T-helper 1 cell (primary cell): Measurements from ENCODE around the gene MAP2K1.

ENCODE experiments used
- DNase-seq, 5 donors: peaks; one replicate each; pipeline ENCODE4 v3.0.0-alpha.2; 2012 to 2020

MAP2K1 gene

GRCh38 chr15:66394472-66394871, 7.8 kb downstream of the MAP2K1 start:
- no peak for DNase-seq

- DNase-seq: no peak
These were observed 8.2 kb downstream of the MAP2K1 start for GRCh38 chr15:66394915-66395314.

GRCh38 chr15:66399276-66399675, 12.6 kb downstream of the MAP2K1 start:
- DNase-seq: no peak

GRCh38 chr15:66400351-66400774, 13.7 kb downstream of the MAP2K1 start:
- DNase-seq: no peak

- DNase-seq: peak in 1 of 5 donors; percentile 20
These were observed 14.7 kb downstream of the MAP2K1 start for GRCh38 chr15:66401130-66402021.

- DNase-seq: no peak
These were observed 16.1 kb downstream of the MAP2K1 start for GRCh38 chr15:66402761-66403284.

- DNase-seq: no peak
These were observed 16.6 kb downstream of the MAP2K1 start for GRCh38 chr15:66403323-66403722.

- DNase-seq: no peak
These were observed 17.4 kb downstream of the MAP2K1 start for GRCh38 chr15:66404122-66404521.

- DNase-seq: no peak
These were observed 17.8 kb downstream of the MAP2K1 start for GRCh38 chr15:66404532-66404931.

GRCh38 chr15:66405007-66405406, 18.3 kb downstream of the MAP2K1 start:
- no peak for DNase-seq

GRCh38 chr15:66405615-66406014, 18.9 kb downstream of the MAP2K1 start:
- DNase-seq: no peak

GRCh38 chr15:66408254-66408653, 21.5 kb downstream of the MAP2K1 start:
- no peak for DNase-seq

GRCh38 chr15:66408675-66409282, 22.1 kb downstream of the MAP2K1 start:
- DNase-seq: no peak

GRCh38 chr15:66409565-66410108, 22.9 kb downstream of the MAP2K1 start:
- no peak for DNase-seq

- peak in 1 of 5 donors; percentile 51 for DNase-seq
These were observed 24.5 kb downstream of the MAP2K1 start for GRCh38 chr15:66411190-66411589.

GRCh38 chr15:66412220-66412619, 25.5 kb downstream of the MAP2K1 start:
- no peak for DNase-seq

- DNase-seq: no peak
These were observed 26.9 kb downstream of the MAP2K1 start for GRCh38 chr15:66413579-66413978.

- DNase-seq: no peak
These were observed 28.6 kb downstream of the MAP2K1 start for GRCh38 chr15:66415360-66415759.

- DNase-seq: no peak
These were observed 31.0 kb downstream of the MAP2K1 start for GRCh38 chr15:66417736-66418135.

- DNase-seq: no peak
These were observed 32.8 kb downstream of the MAP2K1 start for GRCh38 chr15:66419471-66419870.

- DNase-seq: no peak
These were observed 35.6 kb downstream of the MAP2K1 start for GRCh38 chr15:66422347-66422746.

GRCh38 chr15:66423149-66423548, 36.4 kb downstream of the MAP2K1 start:
- DNase-seq: no peak

- no peak for DNase-seq
These were observed 38.4 kb downstream of the MAP2K1 start for GRCh38 chr15:66424963-66425612.
